RCC 7860 (cell line): ENCODE results near the gene ATP8B4.
A peak's percentile ranks its signal among the peaks of the same experiment; 100 is the strongest.
"Not testable (repeated sequence)": the region's sequence is repeated elsewhere in the genome, so short reads cannot be mapped to it uniquely, and the experiment has no call there.

Experiments
- DNase-seq: peaks from one replicate; pipeline ENCODE4 v3.0.0-alpha.2; 2015; ENCODE audit warnings: low spot score
- FAIRE-seq: peaks from 2 replicates; lab custom pipeline; 2012; peaks lifted over from hg19 to GRCh38; lab: Jason Lieb, UNC

Gene ATP8B4

DNA sequence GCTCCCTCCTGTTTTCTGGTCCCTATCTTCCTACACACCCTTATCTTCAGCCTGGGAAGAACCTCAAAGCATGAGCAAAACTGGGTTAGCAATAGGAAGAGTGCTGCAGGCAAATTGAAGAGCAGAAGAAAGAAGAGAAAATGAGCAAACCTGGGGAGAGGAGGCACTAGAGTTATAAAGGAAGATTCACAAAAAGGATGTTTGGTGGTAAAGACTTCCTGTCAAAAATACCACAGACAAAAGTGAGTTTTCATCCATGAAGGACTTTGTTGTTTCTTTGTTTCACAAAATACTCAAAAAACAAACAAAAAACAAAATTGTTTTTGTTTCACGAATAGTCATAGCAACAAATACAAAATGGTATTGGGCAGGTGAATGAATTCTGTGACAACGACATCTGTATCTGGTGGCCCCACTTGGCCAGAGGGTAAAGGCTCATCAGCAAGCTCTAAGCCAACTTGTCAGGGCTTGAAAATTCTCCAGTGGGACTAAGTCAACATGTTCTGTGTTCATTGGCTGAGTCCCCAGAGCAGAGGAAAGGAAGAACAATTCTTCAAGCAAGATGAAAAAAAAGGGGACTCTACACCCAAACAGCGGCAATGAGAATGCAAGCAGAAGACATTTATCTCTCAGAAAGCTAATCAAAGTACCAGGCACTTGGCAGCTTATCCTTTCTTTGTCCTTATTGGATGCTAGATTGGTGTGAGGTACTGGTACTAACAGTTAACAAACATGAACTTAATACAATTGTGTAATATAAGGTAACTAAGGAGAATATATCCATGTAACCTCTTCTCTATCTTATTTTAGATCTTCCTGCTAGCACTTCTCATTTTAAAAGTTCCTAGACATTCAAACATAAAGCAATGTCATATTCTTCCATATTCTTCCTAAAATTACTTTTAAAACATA lies 9.7 kb downstream of the ATP8B4 start:
- no peak for FAIRE-seq
- no peak for DNase-seq

DNA sequence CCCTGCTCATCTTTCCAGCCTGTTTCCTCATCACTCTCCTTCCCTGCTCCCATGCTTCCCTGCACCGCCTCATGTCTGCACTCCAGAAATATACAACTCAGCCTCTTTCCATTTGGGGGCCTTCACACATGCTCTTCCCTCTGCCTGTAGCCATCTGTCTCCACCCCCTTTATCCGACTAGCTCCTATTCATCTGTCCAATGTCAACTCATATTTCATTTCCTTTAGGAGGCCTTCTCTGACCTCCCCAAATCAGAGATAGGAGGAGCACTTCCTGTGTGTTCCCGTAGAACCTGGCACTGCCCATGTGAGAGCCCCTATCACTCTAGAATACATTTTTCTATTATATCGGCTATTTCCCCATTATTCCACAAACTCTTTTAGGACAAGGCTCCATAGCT lies 10.6 kb downstream of the ATP8B4 start:
- no peak for FAIRE-seq
- no peak for DNase-seq

DNA sequence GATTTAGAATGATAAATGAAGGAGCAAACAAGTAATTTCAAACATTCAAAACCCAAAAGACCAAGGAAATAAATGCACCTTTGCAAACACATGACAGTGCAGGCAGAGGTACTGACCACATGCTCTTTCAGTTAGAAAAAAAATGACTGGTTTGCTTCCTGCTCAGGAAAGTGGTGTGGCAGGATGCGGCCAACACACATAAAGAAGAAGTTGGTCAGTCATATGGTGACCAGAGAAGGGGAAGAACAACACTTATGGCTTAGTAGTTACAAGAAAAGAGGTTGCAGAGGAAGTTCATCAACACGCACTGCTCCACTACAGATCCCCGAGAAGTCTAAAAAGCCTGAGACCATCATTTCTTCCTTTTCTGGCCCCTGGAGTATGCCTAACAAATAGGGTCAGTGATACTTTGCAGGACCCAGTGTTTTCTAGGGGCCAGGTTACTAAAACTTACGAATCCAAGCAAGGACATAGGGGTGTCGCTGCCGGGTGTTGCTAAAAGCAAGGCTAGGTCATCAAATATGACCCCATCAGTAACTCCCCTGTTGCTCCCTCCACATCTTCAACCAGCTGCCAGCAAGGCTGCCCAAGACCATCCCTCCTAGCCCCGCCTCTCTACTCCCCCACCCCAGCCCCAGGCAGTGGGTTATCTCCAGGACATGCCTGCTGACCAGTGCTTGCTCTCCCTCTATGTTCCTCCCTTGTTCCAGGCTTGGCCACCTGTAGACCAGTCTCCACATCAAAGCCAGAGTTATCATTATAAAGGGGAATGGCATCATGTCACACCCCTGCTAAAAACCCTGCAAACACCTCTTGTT lies 11.2 kb downstream of the ATP8B4 start:
- DNase-seq (no peak), FAIRE-seq (no peak)

DNA sequence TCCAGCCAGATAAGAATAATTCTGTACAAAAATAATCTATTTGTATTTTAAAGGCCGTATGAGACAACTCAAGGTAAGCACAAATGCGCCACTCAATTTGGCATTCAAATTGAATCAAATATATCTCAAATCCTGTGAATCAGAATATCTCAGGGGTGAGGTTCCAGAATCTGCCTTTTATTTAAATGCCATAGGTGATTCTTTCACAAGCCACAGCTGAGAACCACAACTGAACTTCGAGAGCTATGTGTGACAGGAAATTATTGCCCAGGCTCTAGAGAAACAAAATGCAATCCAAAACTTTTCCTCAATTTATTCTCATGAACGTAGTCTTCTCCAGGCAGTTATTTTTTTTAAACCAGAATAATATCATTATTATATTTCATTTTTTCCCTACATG lies 11.9 kb downstream of the ATP8B4 start:
- no peak for FAIRE-seq
- DNase-seq = no peak

DNA sequence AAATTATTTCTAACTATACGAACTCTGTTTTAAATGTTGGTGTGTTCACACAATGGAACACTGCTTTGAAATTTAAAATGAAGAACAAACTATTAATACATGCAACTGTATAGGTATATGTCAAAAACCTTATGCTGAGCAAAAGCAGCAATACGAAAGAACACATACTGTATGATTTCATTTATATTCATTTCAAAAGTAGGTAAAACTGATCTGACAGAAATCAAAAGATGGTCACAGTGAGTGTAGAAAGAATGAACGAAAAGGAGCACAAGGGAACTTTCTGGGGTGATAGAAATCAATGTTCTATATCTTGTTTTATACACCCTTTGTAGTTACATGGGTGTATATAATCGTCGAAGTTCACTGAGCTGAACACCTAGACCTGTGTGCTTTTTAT lies 12.6 kb downstream of the ATP8B4 start:
- FAIRE-seq (no peak), DNase-seq (no peak)

DNA sequence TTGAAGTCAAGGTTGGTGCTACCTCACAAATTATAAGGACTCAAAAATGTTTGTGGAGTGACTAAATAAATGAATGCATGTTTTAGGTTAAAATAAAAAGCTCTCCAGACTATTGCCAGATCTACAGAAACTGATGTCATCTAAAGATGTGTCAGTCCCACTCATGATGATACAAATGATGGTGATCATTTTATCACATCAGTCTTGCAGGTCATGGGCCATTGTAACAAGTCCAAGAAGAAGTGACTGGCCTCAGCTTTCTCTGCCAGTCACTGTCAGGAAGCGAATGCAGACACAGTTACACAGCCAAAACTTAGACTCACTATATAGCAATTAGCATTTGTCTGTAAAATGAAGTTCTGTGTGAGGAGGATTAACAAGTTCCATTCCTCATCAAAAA lies 18.5 kb downstream of the ATP8B4 start:
- FAIRE-seq (no peak), DNase-seq (no peak)

DNA sequence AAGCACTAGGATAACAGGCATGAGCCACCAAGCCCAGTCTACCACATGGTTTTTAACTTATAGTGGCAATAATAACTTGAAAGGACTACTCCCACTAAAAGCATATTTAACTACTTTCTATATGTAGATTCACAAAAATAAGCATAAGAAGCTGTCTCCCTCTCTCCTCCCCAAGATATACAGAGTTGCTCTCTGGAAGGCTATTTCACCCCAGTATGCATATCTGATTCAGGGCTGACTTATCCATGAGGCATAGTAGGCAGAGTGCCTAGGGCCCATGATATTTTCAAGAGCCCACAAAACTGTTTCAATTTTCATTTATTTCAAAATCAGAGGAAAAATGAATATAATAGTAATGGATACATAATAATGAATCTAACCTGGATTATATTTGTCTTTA lies 20.5 kb downstream of the ATP8B4 start:
- DNase-seq = no peak
- FAIRE-seq = no peak

DNA sequence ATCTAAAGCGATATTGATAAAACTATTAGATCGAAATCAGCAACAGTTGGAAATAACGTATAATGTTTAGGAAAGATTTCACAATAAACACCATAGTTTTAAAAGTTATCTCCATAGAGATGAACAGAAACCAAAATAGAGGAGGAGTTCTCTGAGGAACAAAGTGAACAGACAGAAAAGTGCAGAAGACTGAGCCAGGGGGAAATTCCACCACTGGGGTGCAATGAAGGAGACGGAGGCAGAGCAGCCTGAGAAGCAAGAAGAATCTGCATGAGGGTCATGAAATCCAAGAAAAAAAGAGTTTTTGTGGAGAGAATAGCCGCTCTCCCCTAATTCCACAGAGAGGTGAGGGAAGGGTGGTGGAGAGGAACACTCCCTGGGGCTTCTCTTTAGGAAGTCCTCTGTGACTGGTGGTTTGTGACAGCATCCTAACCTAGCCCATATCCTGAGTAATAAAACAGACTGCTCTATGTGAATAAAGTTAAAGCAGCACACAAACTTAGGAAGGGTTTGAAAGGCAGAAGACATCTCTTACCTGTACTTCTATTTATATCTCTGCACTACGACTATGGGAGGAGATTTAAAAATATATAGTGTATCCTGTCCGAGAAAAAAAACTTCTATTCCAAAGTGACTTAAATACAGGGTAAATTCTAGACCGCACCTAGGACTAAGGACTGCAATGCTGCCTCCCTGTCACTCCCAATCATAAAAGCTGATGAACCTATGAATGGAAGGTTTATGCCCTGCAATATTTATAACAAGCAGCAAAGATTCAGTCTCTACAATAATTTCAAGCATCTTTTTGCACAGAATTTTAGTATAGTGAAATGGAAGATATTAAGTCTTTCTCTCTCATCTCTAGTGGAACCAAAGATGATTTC lies 22.9 kb downstream of the ATP8B4 start:
- DNase-seq = no peak
- FAIRE-seq = no peak

DNA sequence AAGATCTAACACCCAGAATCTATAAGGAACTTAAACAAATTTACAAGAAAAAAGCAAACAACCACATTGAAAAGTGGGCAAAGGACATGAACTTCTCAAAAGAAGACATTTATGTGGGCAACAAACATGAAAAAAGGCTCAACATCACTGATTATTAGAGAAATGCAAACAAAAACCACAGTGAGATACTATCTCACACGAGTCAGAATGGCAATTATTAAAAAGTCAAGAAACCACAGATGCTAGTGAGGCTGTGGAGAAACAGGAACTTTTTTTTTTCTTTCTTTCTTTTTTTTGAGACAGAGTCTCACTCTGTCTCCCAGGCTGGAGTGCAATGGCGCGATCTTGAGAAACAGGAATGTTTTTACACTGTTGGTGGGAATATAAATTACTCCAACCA lies 29.6 kb downstream of the ATP8B4 start:
- not testable (repeated sequence) for FAIRE-seq

DNA sequence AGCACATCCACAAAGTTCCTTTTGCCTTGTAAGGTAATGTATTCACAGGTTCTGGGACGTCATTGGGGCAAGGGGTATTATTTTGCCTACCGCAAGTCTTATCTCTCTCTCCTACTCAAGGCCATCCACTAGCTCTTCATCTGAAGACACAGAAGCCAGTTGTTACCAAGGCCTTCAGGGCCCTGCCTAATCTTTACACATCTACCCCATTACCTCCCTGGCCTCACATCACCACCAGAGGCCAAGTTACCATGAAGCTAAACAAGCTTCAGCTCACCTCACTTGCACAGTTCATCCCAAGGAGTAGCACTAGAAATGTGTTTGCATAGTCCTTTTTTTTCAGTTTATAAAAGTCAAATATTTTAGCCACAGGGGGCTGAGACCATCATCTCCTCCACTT lies 34.1 kb downstream of the ATP8B4 start:
- FAIRE-seq = no peak
- no peak for DNase-seq

More for the DNA sequence above, 29.6 kb downstream of the ATP8B4 start:
- DNase-seq = not testable (repeated sequence)

DNA sequence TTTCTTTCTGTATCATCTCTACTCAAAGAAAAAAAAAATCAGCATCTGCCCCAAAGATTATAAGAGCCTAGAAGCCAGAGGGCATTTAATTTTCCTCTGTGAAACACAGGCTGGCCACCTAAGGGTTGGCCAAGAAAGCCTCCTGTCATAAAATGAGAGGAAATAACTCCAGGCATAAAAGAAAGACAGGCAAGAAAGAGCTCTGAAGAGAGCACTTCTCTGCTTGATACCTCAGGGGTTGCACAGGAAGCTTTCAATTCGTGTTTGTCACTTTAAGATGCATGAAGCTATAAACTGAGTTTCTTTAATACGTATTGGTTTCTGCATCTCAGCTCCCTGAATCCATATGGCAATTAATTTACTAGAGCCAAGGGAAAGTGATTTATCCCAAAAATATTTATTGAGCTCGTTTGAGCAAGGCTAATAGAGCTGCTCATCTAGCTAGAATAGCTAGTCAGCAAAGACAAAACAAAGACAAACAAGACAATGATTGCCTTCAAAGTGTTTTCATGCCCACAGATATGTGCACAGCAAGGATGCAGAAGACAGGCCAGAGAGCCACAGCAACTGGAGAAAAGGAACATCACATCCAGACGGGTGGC lies 35.5 kb downstream of the ATP8B4 start:
- no peak for FAIRE-seq
- DNase-seq = no peak

DNA sequence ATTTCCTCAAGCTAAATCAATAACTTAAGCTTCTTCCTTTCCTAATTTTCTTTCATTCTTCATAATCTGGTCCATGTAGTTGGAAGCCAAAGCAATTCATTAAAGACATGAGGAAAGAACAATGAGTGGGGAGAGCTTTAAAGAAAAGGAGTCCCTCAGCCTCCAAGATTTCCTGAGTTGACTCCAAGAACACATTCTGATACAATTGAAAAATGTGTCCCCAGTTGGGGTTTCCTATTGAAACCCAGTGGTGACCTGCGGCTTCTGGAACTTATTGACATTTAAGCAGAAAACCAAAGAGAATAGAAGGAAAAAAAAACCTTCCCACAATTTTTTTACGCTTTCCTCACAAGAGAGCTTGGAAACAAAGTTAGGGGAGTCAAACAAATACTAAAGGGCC lies 37.0 kb downstream of the ATP8B4 start:
- FAIRE-seq = no peak
- no peak for DNase-seq

DNA sequence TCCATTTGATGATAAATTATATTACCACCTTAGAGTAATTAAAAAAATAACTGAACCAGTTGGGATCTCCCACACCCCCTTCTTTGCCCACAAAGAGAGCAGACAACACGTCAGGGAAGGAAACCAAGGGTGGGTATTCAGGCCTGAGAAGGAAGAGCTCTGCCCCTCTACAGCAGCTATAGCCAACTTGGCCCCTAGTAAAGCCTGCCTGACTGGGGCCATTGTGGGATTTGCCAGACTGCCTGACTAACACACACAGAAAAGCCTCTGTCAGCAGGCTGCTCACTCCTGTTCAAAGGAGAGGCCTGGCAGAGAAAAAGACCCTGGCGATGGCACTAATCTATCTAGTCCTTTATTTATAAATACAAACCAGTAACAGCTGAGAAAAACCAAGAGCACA lies 41.4 kb downstream of the ATP8B4 start:
- DNase-seq (no peak), FAIRE-seq (no peak)

DNA sequence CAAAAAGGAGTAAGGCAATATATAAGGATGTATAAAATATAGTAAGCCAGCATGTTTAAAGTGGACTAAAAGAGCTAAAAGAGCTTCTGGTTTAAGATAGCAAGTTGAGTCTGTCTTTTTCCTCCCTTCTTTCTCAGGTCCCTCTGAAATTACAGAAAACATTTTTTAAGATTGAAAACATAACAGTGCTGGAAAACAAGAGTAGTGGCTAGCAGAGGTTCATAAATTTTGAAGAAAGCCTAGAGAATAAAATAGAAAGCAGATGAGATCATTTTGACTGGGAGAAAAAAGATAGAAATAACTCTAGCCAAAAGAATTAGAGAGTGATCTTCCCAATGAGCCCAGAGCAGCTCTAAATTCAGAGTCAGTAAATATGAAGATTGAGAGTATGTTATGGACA lies 41.9 kb downstream of the ATP8B4 start:
- FAIRE-seq = no peak
- DNase-seq = no peak

DNA sequence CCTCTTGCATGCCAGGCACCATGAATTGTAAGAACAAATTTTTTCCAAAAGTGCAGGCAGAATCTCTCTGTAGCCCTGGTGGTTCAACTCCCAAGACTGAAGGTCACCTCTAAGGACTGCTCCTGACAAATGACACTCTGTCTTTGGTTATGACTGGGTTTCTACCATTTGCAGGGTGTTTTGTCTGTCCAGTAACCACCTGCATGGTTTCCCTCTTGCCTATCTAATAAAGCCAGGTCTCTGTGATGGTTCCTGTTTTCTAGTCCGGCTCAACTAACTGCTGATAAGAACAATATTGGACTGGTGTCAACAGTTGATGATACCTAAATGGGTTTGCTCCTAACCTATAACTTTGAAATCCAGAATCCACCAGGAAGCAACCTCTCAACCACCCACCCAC lies 43.7 kb downstream of the ATP8B4 start:
- DNase-seq (no peak), FAIRE-seq (no peak)

DNA sequence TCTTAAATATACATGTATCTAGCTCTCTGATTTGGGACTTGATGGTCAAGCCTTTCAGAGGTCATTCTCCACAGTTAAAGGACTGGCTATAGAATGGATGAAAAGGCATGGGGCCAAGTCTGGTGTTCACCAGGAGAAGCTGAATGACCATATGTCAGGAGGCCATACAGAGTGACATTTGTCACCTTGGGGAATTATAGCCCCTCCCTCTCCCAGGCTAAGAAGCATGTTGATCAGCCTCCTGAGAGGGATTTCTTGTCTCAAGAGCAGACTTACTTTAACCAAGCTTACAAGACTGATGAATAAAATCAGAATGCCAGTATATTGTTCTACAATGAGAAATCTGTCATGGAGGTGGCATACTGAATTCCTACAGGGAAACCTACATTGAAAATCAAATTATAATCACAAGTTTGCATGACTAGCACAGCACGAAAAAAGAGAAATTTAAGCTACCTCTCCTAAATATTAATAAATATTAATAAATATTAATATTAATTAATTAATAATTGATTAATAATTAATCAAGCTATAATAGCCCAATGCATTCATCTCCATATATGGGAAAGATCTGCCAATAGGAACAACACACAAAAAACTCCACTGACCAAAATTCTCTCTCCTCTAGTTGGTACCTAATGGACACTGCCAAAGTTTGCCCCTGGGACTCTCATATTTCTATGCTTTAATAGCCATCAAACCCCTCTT lies 47.3 kb downstream of the ATP8B4 start:
- FAIRE-seq (no peak), DNase-seq (no peak)

DNA sequence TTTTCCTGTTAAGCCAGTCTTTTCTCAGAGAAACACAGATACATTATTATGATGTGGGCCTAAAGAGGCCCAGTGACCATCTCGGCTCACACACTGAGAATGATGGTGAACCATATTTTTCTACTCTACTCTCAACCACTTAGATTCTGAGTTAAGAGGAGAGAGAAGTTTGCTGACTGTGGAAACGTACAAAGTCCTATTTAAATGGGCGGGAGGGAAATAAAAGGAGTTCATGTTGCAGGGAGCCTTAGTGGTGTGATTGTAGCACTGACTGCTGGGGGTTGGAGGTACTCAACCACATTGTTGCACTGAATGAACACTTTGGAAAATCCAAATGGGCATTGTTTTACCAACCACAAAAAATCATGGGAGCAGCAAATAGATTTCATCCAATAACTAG lies 51.0 kb downstream of the ATP8B4 start:
- no peak for FAIRE-seq
- DNase-seq = no peak

DNA sequence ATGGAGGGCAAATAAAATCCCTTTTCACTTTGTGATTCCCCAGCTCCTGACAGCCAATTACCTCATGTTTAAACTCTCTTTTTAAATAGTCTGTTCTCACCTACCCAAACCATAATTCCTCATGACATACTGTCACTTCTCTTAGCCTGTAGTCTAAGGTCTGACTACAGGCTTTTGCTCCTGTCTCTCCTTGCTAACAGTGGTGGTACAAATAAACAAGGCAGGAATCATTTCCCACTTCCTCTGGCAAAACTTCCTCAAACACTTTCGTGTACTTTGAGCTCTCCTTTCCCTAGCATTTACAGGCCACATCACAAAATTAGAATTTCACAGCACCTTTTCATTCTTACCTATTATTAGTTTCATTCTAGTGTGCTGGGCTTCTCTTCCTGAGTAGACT lies 51.8 kb downstream of the ATP8B4 start:
- DNase-seq (no peak), FAIRE-seq (no peak)

DNA sequence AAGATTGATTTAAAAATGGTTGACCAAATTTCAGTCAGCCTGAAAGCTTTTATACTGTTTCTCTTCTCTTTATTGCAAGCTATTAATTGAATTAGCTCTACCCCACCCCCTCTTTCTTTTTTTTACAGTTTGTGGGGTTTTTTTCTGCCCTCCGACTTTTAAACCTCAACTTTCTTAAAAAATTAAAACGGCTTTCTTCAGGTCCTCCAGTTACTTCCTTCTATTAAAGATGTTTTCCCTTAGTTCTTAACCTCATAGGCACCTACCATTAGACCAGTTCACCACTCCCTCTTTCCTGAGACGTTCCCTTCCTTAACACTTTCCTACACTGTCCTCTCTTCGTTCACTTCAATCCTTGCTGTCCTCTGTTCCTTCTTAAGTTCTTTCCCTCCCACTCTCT lies 52.4 kb downstream of the ATP8B4 start:
- FAIRE-seq = no peak

DNA sequence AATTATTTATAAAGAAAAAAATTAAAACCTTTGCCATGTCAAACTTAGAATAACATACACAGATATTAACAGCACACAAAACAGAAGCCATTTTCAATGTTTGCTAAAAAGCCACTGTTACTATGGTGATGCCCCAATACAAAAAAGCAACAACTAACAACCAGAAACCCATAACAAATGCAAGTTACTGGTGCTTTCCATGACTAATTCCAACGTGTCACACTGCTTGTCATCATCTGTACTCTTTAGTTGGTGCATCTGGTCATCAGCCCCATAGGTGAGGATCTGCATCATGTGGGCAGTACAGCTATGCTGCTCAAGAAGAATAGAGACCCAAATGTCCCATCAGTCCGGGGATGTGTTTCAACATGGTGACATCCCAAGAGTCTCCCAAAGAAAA lies 52.8 kb downstream of the ATP8B4 start:
- DNase-seq (peak; percentile 24), FAIRE-seq (no peak)

More for the DNA sequence above, 52.4 kb downstream of the ATP8B4 start:
- no peak for DNase-seq
